GM12892 (cell line): Measurements from ENCODE around the gene PIK3C2B.

Experiments used
- POLR2A ChIP-seq: IDR thresholded peaks from 2 replicates; pipeline ENCODE4 v1.6.1; 2011; ENCODE audit warnings: low read depth, low read length, control low read depth
- POLR2AphosphoS5 ChIP-seq: IDR thresholded peaks from 2 replicates; pipeline ENCODE4 v1.6.1; 2011; ENCODE audit warnings: low read depth, low read length, control low read depth
- TAF1 ChIP-seq: IDR thresholded peaks from 2 replicates; pipeline ENCODE4 v1.6.1; 2011; ENCODE audit warnings: low read depth, mild to moderate bottlenecking, control low read depth, low read length, borderline replicate concordance

DNA sequence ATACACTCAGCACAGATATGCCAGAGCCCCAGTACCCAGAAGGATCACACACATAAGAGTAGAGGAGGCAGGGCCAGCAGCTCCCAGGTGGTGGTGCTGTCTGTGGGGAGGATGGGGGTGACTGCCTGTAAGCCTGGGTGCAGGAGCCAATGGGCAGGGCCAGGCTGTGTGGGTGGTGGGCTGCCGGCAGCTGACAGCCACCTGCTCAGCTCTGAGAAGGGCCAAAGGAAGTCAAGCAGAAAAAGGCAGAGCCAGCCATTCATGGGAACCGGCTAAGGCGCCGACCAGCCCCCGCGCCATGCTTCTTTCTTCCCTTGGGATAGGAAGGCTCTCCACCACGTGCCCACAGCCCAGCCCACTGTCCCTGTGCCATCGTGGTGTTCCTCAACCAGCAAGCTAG, 14.1 kb downstream of the PIK3C2B start:
- TF ChIP-seq POLR2A: no peak
- no peak for TF ChIP-seq POLR2AphosphoS5
- TF ChIP-seq TAF1: no peak
